LNCAP (cell line): ENCODE measurements around the gene FAM53A.

Experiments
- CTCF ChIP-seq: fragments of 450-650 bp; IDR thresholded peaks from 2 replicates; pipeline ENCODE4 v1.5.1; 2017; ENCODE audit warnings: mild to moderate bottlenecking

The FAM53A gene

GRCh38 chr4:1591107-1591506, 93.0 kb downstream of the FAM53A start:
- TF ChIP-seq CTCF = no peak

GRCh38 chr4:1590244-1590643, 93.9 kb downstream of the FAM53A start:
- no peak for TF ChIP-seq CTCF
